ENCODE measurements around the gene CPLX4.

DNA sequence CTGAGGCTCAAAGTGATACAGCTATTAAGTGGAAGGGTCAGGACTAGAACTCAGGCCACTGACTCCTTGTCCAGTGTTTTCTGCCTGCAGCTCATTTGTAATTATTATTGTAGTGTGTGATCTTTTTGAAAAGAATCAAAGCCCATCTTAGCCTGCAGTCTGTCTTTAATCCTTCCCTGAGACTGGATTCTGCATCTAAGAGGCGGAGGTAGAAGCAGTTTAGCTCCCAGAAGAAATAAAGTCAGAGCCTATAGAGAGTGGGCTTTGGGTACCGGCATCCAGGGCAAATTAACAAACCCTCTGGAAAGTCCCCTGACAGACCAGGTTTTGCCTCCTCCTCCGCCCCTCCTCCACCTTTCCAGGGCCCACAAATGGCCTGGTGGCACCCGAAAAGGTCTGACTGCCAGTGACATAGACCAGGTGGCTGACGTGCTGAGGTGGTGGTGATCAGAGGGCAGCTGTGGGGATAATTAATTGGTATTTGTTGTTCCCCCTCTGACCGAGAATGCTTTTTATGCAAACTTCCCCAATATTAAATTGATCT lies 43.0 kb downstream of the CPLX4 start:
- TF ChIP-seq, protein P1, sequence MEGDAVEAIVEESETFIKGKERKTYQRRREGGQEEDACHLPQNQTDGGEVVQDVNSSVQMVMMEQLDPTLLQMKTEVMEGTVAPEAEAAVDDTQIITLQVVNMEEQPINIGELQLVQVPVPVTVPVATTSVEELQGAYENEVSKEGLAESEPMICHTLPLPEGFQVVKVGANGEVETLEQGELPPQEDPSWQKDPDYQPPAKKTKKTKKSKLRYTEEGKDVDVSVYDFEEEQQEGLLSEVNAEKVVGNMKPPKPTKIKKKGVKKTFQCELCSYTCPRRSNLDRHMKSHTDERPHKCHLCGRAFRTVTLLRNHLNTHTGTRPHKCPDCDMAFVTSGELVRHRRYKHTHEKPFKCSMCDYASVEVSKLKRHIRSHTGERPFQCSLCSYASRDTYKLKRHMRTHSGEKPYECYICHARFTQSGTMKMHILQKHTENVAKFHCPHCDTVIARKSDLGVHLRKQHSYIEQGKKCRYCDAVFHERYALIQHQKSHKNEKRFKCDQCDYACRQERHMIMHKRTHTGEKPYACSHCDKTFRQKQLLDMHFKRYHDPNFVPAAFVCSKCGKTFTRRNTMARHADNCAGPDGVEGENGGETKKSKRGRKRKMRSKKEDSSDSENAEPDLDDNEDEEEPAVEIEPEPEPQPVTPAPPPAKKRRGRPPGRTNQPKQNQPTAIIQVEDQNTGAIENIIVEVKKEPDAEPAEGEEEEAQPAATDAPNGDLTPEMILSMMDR (IDR thresholded peaks at IDR 0.05; ENCODE audit: low read length), result no peak
- TF ChIP-seq EZH2 (IDR thresholded peaks at IDR 0.05; ENCODE audit: borderline replicate concordance, low read length), result no peak
